ENCODE measurements around the gene TBXAS1. TPM values are rescaled to one million over a fixed set of nuclear protein-coding genes. Genes with fewer than 3 reads are reported as not detected.
A peak's percentile ranks its signal among the peaks of the same experiment; 100 is the strongest.

Gene TBXAS1
- total RNA-seq, 3 donors from 2014 or later (not counting 1 experiment from before 2014, with no cell fraction given): 72.7 to 110 (median 88.7) TPM

DNA sequence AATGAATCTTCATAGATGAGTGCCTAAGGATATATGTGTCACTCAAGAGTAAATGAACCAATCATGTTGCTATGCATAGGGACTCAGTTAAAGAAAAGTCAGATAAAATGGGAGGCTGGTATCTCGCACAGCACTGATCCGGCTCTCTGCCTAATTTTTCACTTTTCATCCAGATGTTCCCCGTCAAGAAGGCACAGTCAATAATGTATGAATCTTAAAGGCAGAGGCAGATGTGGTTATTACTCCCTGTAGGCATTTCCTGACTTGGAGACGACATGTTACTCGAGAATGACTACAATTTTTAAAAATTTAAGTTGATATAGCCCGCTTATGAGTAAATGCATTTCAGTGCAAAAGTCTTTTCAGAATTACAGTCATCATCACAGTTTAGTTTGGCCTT lies 113.6 kb downstream of the TBXAS1 start:
- intact Hi-C loops (cut with micrococcal nuclease): no loop called here

DNA sequence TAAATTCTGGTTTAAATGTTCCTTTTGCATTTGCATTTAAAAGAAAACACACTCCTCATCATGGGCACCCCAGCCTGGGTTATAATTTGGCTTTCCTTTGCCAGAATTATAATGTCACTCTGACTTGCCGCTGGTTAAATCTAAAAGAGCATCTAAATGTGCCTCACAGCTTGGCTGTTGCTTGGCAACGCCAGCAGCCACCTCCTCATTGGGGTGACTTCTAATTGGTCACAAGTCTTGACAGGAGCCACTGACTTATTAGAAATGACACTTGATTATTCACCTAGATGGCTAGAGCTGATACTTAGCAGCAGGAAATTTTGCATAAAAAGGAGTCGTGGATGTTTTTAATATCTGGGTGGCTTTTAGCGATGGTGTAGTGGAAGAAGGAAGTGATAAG lies 114.3 kb downstream of the TBXAS1 start:
- Mint-ChIP-seq H3K27ac (no peak overlapping the region), H3K4me1 (peaks cover 35 to 36% of the 10 kb centered on the region in 2 donors), H3K4me3 (no peak overlapping the region), H3K9me3 (peaks cover 0 to 2% of the 10 kb centered on the region in 2 donors), H3K36me3 (peaks cover 22% of the 10 kb centered on the region), H3K27me3 (ENCODE audit: low read depth in 2 of 2) (no peaks in the 10 kb centered on the region)
- intact Hi-C loops (cut with micrococcal nuclease): no loop called here
- Histone ChIP-seq H3K4me1 (ENCODE audit: control insufficient read depth, insufficient read depth, low read length) (peaks cover 2% of the 10 kb centered on the region), H3K36me3 (ENCODE audit: control insufficient read depth, insufficient read depth, low read length) (no peaks in the 10 kb centered on the region), H3K9me3 (ENCODE audit: control insufficient read depth, insufficient read depth, low read length) (peaks cover 5% of the 10 kb centered on the region), H3K27me3 (ENCODE audit: control insufficient read depth, insufficient read depth, low read length) (no peaks in the 10 kb centered on the region), H3K27ac (ENCODE audit: low read length) (no peak overlapping the region), H3K4me3 (ENCODE audit: low read length) (no peak overlapping the region)
- DNase-seq (no peak), ATAC-seq (no peak)
- TF ChIP-seq, protein P1, sequence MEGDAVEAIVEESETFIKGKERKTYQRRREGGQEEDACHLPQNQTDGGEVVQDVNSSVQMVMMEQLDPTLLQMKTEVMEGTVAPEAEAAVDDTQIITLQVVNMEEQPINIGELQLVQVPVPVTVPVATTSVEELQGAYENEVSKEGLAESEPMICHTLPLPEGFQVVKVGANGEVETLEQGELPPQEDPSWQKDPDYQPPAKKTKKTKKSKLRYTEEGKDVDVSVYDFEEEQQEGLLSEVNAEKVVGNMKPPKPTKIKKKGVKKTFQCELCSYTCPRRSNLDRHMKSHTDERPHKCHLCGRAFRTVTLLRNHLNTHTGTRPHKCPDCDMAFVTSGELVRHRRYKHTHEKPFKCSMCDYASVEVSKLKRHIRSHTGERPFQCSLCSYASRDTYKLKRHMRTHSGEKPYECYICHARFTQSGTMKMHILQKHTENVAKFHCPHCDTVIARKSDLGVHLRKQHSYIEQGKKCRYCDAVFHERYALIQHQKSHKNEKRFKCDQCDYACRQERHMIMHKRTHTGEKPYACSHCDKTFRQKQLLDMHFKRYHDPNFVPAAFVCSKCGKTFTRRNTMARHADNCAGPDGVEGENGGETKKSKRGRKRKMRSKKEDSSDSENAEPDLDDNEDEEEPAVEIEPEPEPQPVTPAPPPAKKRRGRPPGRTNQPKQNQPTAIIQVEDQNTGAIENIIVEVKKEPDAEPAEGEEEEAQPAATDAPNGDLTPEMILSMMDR (IDR thresholded peaks at IDR 0.05): no peak
- 75% methylated on average over 4 of the region's 4 CpGs for WGBS (ENCODE audit: insufficient coverage)

More for the DNA sequence above, 113.6 kb downstream of the TBXAS1 start:
- Histone ChIP-seq H3K27ac (ENCODE audit: low read length) (no peak overlapping the region), H3K27me3 (ENCODE audit: control insufficient read depth, insufficient read depth, low read length) (no peaks in the 10 kb centered on the region), H3K36me3 (ENCODE audit: control insufficient read depth, insufficient read depth, low read length) (no peaks in the 10 kb centered on the region), H3K4me1 (ENCODE audit: control insufficient read depth, insufficient read depth, low read length) (peaks cover 8% of the 10 kb centered on the region), H3K9me3 (ENCODE audit: control insufficient read depth, insufficient read depth, low read length) (peaks cover 5% of the 10 kb centered on the region), H3K4me3 (ENCODE audit: low read length) (no peak overlapping the region)
- no peak overlapping the region for H3K4me3 Mint-ChIP-seq
- no peak overlapping the region for H3K27ac Mint-ChIP-seq
- H3K4me1 Mint-ChIP-seq: peaks cover 41 to 44% of the 10 kb centered on the region in 2 donors
- peaks cover 0 to 2% of the 10 kb centered on the region in 2 donors for H3K9me3 Mint-ChIP-seq
- WGBS (ENCODE audit: insufficient coverage): 96% methylated on average over 6 of the region's 6 CpGs
- H3K36me3 Mint-ChIP-seq: peaks cover 25% of the 10 kb centered on the region
- TF ChIP-seq, protein P1 (IDR thresholded peaks at IDR 0.05): no peak
- ATAC-seq (no peak), DNase-seq (no peak)
- H3K27me3 Mint-ChIP-seq (ENCODE audit: low read depth in 2 of 2): no peaks in the 10 kb centered on the region

DNA sequence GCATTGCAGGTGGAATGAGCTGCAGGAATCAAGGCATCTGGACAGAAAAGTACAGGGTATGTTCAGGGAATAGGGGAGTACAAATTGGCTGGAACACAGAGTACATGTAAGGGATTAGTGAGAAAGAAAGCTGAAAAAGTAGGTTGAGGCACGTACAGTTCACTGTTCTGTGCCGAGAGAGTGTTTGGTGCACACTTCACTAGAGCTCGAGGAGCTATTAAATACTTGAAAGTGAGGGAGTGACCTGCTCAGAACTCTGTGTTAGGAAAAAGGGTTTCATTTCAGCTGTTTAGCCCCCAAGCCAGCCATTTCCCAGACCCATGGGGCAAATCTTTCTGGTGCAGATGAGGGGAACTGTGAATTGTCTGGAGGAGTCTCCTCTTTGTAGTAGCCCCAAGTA lies 115.2 kb downstream of the TBXAS1 start:
- Histone ChIP-seq H3K27ac (ENCODE audit: low read length) (no peak overlapping the region), H3K27me3 (ENCODE audit: control insufficient read depth, insufficient read depth, low read length) (no peaks in the 10 kb centered on the region), H3K4me1 (ENCODE audit: control insufficient read depth, insufficient read depth, low read length) (no peaks in the 10 kb centered on the region), H3K36me3 (ENCODE audit: control insufficient read depth, insufficient read depth, low read length) (no peaks in the 10 kb centered on the region), H3K9me3 (ENCODE audit: control insufficient read depth, insufficient read depth, low read length) (peaks cover 5% of the 10 kb centered on the region), H3K4me3 (ENCODE audit: low read length) (no peak overlapping the region)
- ATAC-seq: no peak
- DNase-seq: no peak
- Mint-ChIP-seq H3K27ac (no peak overlapping the region), H3K9me3 (peaks cover 0 to 2% of the 10 kb centered on the region in 2 donors), H3K4me1 (peaks cover 30 to 31% of the 10 kb centered on the region in 2 donors), H3K4me3 (no peak overlapping the region), H3K27me3 (ENCODE audit: low read depth in 2 of 2) (no peaks in the 10 kb centered on the region), H3K36me3 (peaks cover 19% of the 10 kb centered on the region)
- intact Hi-C loops (cut with micrococcal nuclease): no loop called here
- TF ChIP-seq, protein P1 (IDR thresholded peaks at IDR 0.05): no peak
- WGBS (ENCODE audit: insufficient coverage): 87% methylated on average over 3 of the region's 3 CpGs

DNA sequence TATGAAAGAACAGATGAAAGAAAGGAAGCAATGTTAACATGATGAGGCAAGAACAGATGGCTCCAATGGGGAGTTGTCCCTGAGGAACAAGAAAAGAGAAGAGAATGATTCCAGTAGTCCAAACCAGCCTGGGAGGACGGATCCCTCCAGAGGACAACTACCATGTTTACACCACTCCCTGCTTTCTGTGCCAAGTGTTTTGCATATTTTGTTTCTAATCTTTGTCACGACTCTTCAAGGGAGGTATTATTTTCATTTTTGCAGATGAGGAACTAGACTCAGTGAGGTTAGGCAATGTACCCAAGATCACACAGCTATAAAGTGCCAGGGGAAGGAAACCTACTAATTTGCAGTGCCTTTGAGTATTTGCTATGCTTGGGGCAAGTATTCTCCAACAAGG lies 117.5 kb downstream of the TBXAS1 start:
- peaks cover 0 to 2% of the 10 kb centered on the region in 2 donors for H3K9me3 Mint-ChIP-seq
- H3K27me3 Mint-ChIP-seq (ENCODE audit: low read depth in 2 of 2): no peaks in the 10 kb centered on the region
- H3K36me3 Mint-ChIP-seq: peaks cover 19% of the 10 kb centered on the region
- H3K4me1 Mint-ChIP-seq: peaks cover 13 to 18% of the 10 kb centered on the region in 2 donors
- intact Hi-C loops (cut with micrococcal nuclease): no loop called here
- H3K36me3 ChIP-seq (ENCODE audit: control insufficient read depth, insufficient read depth, low read length): no peaks in the 10 kb centered on the region
- ATAC-seq (peak in 1 of 3 donors; percentile 24), DNase-seq (no peak)
- H3K27ac ChIP-seq (ENCODE audit: low read length): no peak overlapping the region
- no peak overlapping the region for H3K4me3 ChIP-seq (ENCODE audit: low read length)
- 83% methylated on average over 1 of the region's 2 CpGs for WGBS (ENCODE audit: insufficient coverage)
- no peaks in the 10 kb centered on the region for H3K4me1 ChIP-seq (ENCODE audit: control insufficient read depth, insufficient read depth, low read length)
- H3K27ac Mint-ChIP-seq: no peak overlapping the region
- no peaks in the 10 kb centered on the region for H3K27me3 ChIP-seq (ENCODE audit: control insufficient read depth, insufficient read depth, low read length)
- TF ChIP-seq, protein P1 (IDR thresholded peaks at IDR 0.05): no peak
- peaks cover 5% of the 10 kb centered on the region for H3K9me3 ChIP-seq (ENCODE audit: control insufficient read depth, insufficient read depth, low read length)
- no peak overlapping the region for H3K4me3 Mint-ChIP-seq

All from natural killer cell (primary cell).